Bone marrow (tissue), 2 donors: ENCODE data around the gene ASTE1.
"Not testable (repeated sequence)": the region's sequence is repeated elsewhere in the genome, so short reads cannot be mapped to it uniquely, and the experiment has no call there.

Source experiments
- DNase-seq, 2 donors: peaks; one replicate each; lab custom pipeline; 2025; lab: John Stamatoyannopoulos, UW

ASTE1 gene

DNA sequence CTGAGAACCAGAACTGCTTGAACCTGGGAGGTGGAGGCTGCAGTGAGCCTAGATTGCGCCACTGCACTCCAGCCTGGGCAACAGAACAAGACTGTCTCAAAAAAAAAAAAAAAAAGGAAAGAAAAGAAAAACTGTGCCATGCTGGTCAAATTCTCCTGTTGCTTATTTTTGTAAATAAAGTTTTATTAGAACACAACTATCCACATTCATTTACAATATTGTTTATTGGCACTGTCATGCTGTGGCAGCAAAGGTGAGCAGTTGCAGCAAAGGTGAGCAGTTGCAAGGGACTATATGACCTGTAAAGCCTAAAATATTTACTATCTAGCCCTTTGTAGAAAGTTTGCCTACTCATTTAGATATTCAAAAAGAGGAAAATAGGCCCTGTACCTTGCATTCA lies 18.3 kb downstream of the ASTE1 start:
- no peak for DNase-seq

DNA sequence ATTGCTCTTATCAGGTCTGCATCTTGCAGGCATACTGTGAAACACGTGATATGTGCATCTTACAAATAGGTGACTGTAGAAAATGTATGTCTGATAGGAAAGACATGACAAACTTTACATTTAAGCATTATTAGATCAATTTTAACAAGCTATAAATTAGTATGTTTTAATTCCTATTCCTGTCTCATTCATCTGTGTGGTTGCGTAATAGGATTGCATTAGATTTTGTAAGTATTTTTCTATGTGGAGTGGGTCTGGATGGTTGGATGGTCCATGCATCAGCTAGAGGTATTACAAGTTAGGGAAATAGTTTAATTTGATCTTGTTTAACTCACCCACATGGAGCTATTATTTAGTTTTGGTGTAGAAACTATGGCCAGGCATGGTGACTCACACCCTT lies 18.8 kb downstream of the ASTE1 start:
- no peak for DNase-seq

DNA sequence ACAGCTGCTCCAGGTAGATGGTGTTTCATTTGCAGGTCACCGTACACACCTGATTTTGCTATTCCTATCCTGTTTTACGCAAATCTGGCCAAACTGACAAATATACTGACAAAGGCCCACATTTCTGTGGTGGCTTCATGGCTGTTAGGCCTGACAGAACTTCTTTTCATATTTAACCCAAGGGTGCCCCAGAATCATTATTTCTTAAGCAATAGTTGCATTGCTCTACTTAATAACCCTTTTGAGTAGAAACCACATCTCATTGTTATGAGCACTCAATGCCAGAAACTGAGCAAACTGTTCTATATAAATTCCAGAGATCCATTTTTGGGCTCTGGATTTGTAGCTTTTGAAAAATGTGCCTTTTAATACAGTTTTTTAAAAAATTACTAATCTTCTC lies 19.4 kb downstream of the ASTE1 start:
- no peak for DNase-seq

DNA sequence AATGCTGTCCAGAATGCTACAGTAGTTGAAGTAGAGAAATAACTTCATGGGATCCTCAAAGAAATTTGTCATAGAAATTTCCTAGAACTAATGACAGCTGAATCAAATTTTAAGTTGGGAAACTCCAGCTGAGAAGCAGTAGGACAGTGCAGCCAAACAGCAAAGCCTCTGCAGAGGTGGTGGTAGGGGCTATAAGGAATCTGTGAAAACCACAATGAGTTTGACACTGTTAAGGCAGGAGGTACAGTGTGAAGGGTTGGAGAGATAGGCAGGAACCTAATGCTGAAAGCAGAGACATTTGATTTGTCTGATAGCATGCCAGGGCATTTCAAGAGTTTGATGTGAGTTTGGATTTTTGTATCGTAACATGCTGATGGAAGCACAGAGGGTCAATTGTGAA lies 22.0 kb downstream of the ASTE1 start:
- no peak for DNase-seq

DNA sequence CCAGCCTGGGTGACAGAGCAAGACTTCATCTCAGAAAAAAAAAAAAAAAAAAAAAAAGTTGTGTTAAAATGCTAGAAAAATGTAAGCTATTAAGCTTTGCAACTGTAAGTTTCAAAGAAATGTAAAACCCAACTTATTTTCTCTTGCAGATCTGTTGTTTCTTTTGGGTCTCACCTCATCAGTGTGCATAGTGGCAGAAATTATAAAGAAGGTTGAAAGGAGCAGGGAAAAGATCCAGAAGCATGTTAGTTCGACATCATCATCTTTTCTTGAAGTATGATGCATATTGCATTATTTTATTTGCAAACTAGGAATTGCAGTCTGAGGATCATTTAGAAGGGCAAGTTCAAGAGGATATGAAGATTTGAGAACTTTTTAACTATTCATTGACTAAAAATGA lies 25.6 kb downstream of the ASTE1 start:
- DNase-seq, result no peak

DNA sequence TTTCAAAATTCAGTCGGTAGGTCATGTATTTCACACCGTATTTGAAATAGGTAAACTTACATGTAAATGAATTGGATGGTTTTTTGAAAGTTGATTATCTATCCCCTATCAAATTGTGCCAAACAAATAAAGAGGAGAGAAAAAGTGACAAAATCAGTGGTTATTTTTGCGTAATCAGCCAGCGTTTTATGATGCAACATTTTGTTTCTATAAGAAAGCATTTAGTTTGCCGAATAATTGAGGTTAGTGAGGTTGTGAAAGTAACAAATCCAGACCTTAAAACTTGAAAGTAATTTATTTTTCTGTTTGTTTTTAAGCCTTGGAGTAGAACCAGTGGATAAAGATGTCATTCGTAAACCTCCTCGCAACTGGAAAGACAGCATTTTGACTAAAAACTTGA lies 29.3 kb downstream of the ASTE1 start:
- DNase-seq, result no peak

DNA sequence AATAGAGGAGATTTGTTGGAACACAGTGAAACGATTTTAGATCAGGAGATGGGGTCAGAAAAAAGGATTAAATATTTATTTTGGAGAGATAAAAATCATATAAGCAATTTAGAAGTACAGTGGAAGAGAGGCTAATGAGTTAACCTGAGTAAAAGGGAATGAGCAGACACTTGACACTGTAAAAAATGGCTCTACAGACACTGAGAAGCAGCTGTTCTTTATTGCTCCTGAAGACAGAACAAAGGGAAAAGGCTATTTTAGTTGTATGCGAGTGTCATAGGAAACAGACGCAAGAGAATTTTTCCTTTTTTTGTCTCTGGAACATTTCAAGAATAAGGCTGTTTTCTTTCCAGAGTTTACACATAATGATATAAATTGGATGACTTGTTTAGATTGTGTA lies 34.3 kb downstream of the ASTE1 start:
- DNase-seq, result no peak

DNA sequence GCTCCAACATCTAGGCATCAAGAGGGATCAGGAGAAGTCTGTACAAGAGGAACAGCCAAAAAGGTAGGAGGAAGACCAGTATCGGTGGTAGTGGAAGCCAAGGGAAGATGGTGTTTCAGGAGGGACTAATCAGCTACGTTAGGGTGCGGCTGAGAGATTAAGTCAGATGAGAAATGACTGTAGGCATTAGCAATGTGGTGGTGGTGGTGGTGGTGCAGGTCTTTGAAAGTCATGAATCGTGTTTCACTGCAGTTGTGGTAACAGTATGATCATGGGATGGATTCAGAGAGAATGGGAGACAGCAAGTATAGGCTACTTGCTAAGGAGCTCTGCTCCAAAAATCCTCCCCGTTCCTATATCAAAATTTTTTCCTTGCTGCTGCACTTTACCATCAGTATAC lies 35.5 kb downstream of the ASTE1 start:
- DNase-seq, result no peak

DNA sequence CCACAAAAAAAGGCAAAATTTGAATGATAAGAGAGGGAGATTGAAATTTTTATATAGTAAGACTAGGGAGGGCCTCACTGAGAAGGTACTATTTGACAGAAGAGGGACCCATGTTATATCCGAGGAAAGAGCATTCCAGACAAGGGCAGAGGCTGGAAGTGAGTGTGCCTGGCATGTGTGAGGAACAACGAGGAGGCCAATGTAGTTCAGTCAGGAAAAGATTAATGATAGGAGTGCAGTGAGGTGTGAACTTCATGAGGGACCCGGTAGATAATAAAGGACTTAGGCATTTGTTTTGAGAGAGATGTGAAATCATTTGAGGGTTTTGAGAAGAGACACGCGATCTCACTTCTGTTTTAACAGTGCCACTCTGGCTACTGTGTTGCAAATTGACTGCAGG lies 36.3 kb downstream of the ASTE1 start:
- DNase-seq, result no peak

DNA sequence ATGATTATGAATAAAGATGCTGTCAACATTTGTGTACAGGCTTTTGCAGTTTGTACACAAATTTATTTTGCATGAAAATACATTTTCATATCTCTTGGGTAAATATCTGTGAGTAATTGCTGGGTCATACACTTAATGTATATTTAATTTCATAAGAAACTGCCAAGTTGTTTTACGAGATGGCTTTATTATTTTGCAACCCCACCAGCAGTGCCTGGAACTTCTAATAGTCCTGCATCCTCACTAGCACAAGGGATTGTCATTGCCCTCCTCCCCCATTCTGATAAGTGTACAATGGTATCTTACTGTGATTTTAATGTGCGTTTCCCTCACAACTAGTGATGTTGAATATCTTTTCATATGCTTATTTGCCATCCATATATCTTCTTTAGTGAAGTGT lies 45.2 kb downstream of the ASTE1 start:
- no peak for DNase-seq

DNA sequence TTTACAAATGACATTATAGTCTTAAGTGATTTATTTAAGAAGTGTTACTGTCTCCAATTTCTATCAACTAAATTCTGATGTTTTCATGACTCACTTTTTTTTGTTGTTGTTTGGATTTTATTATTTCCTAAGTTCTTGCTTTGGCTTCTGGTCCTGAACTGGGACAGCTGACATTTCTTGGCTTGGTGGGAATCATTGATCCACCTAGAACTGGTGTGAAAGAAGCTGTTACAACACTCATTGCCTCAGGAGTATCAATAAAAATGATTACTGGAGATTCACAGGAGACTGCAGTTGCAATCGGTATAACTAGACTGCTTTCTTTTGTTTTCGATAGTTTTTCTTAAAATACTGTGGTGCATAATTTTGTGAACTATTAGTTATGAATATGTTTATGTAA lies 47.5 kb downstream of the ASTE1 start:
- no peak for DNase-seq

DNA sequence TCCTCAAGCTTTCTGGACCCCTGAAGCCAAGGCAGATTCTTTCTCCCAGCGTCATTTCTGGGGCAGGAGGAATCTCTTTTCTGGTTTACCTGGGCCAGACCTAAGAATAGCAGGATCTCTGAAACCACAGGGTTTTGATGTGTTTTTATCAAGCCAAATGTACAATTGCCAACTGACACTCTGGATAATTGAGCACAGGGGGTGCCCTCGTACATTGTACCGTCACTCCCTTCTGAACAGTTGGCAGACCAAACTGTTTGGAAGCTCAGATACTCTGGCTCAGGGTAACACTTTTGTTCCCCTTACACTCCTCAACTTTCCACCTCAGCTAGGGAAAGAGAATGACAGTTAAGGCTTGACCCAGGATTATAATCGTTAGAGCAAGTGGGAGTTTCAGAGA lies 49.9 kb downstream of the ASTE1 start:
- DNase-seq, result no peak

DNA sequence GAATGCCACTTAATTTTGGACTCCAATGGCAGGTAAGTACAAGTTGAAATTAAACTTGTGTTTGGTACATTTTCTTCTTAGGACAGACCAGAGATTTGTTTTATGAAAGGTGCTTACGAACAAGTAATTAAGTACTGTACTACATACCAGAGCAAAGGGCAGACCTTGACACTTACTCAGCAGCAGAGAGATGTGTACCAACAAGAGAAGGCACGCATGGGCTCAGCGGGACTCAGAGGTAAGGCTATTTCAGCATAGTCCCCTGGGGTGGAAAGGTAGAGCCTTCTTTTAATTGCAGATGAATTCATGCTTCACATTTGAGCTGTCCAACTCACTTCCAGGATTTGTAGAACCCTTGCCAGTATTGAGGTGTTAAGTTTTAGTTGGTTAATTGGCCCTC lies 51.4 kb downstream of the ASTE1 start:
- DNase-seq, result no peak

DNA sequence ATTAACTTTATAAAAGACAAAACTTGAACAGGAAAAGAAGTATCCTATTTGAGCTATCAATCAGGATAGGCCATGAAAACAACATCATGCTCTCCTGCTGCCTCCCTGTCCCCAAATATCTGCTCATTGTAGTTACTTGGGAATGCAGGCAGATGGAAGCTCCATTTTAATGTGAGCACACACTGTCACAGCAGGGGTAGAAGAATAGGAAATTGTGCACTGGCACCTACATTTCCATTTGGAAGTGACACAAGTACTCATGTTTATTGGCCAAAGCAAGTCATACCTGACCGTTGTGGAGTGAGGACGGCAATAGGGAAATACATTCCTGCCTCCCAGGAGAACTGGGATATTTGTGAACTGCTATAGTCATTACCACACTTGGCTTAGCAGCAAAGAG lies 52.4 kb downstream of the ASTE1 start:
- DNase-seq, result no peak

DNA sequence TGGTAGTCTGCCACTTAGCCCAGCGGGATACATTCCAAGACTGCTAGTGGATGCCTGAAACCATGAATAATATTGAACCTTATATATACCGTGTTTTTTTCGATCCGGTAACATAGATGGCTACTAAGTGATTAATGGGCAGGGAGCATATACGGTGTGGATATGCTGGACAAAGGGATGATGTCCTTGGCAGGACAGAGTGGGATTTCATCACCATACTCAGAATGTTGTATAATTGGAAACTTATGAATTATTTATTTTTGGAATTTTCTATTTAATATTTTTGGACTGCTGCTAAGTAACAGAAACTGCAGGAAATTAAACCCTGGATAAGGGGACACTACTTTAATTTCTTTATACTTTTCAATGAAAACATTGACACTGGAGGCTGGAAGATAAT lies 53.2 kb downstream of the ASTE1 start:
- DNase-seq, result no peak

DNA sequence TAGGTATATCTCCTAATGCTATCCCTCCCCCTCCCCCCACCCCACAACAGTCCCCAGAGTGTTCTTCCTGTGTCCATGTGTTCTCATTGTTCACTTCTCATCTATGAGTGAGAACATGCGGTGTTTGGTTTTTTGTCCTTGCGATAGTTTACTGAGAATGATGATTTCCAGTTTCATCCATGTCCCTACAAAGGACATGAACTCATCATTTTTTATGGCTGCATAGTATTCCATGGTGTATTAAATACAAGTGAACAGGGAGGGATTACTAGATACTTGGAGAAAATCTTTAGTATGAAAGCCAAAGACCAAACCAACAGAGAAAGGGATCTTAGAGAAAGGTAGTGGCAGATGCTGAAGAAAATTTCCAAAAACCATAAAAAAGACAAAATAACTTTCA lies 54.0 kb downstream of the ASTE1 start:
- not testable (repeated sequence) for DNase-seq

DNA sequence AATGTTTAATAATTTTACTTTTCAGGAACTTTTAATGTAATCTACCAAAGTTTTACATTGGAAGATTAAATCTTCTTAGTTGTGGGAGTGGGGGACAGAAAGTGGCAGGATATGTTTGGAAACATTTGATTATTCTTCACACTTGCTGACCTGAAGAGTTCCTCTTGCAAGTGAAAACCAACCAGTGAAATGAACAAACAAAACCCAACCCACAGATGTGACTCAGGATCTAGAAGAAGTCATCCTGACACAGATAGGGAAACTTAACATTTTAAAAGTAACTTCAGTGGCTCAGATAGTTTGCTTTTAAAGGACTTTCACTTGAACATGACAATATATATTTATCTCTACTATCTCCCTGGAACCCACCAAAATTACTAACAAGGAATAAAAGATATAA lies 55.4 kb downstream of the ASTE1 start:
- DNase-seq, result no peak

DNA sequence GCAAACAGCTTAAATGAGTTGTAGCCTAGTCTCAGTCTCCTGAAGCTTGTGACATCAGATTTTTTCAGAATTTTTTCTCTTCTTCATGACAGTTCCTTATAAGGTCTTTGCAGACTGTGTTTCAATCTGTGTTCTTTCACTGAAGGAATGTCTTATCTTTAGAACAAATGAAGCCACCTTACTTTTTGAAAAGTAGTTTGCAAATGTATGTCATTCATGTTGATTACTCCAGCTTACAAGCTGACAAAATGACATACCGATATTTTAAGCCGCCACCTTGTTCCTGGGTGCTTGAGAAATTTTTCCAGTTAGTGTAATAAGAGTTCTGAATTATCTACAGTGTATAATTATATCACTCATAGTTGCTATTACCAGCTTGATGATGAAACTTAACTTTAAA lies 57.0 kb downstream of the ASTE1 start:
- DNase-seq, result no peak

DNA sequence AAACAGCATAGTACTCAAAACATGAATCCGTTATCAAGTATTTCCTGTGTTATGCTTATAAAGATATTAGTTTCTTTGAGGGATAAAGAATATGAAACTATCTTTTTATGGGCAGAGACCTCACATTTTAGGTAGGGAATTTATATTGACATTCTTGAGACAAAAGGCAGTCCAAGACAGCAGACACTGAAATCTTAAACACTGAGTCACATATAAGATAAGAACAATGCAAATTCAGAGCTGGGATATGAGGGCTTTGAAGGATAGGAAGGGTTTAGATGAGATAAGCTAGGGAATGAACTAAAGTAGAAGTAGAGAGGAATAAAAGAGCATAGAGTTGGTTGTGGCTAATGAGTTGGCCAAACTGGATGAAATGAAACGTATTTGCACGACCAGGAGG lies 58.4 kb downstream of the ASTE1 start:
- no peak for DNase-seq

DNA sequence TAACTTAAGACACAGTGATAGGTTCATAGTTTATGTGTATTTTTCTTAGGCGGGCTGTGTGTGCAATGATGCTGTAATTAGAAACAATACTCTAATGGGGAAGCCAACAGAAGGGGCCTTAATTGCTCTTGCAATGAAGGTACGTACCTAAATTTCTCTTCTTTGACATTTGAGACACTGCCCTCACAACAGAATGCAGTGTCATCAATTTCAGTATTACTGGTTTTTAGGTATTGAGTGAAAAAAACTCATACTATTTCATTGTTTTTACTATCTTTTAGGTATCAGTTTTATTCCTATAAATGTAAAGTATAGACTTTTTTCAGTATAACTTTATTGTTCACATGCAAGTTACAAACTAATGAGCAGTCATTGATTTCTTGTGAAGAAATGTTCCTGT lies 59.3 kb downstream of the ASTE1 start:
- DNase-seq, result no peak

DNA sequence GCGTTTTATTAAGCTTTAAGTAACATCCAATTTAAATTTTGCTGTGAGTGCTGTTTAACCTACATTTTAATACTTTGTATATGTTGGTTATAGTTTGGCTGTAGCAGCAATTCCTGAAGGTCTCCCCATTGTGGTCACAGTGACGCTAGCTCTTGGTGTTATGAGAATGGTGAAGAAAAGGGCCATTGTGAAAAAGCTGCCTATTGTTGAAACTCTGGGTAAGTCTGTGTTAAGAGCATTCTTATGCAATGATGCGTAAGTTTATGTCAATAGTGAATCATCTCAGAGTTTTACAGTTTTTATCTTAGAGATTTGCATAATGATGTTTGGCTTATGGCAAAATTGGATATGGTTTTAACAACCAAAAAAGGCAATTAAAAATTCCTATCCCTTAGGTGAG lies 62.7 kb downstream of the ASTE1 start:
- DNase-seq, result no peak
